Astrocyte (in vitro differentiated cells and primary cell): ENCODE measurements around the gene BLTP3B.

ENCODE experiments used
- CTCF ChIP-seq: IDR thresholded peaks from 2 replicates; pipeline ENCODE4 v1.5.1; 2011; ENCODE audit warnings: low read depth, mild to moderate bottlenecking, inconsistent platforms, low read length, moderate library complexity; ENCODE audit not compliant: insufficient read depth
- EZH2 ChIP-seq: IDR thresholded peaks from 2 replicates; pipeline ENCODE4 v1.6.1; 2012; ENCODE audit warnings: mild to moderate bottlenecking, low read length, inconsistent platforms; ENCODE audit not compliant: insufficient read depth

GRCh38 chr12:100163416-100164152 lies 20.9 kb upstream of the BLTP3B start:
- TF ChIP-seq CTCF (no peak), EZH2 (no peak)
